NCI-H2107 (cell line): ENCODE results near the gene GRSF1.
"Not testable (repeated sequence)": the region's sequence is repeated elsewhere in the genome, so short reads cannot be mapped to it uniquely, and the experiment has no call there.

Experiments
- DNase-seq: peaks from one replicate; lab custom pipeline; 2025; lab: John Stamatoyannopoulos, UW

GRSF1 gene

DNA sequence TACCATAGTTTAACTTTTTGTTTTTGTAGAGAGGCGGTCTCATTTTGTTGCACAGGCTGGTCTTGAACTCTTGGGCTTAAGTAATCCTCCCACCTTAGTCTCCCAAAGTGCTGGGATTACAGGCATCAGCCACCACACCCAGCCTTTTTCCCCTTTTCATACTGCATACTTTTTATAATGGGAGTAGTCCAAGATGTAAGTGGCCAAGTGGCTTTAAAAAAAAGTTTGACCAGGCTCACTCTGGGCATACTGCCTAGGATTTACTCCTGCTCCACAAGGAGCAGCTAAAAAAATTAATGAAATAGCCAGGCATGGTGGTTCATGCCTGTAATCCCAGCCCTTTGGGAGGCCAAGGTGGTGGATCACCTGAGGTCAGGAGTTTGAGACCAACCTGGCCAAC lies 6.0 kb downstream of the GRSF1 start:
- no peak for DNase-seq

DNA sequence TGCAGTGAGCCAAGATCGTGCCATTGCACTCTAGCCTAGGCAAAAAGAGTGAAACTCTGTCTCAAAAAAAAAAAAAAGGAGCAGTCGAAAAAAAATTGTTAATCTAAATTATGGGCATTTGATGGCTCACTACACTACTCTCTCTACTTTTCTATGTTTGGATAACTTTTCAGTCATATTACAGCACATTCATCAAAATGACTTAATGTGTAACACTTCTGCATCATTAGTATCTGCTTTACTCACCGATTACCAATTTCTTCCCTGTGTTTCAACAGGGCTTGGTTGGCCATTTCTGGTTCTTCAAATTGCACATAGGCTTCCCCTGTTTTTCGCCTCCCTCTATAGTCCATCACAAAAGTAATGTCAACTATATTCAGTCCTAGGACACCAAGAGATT lies 8.4 kb downstream of the GRSF1 start:
- no peak for DNase-seq

DNA sequence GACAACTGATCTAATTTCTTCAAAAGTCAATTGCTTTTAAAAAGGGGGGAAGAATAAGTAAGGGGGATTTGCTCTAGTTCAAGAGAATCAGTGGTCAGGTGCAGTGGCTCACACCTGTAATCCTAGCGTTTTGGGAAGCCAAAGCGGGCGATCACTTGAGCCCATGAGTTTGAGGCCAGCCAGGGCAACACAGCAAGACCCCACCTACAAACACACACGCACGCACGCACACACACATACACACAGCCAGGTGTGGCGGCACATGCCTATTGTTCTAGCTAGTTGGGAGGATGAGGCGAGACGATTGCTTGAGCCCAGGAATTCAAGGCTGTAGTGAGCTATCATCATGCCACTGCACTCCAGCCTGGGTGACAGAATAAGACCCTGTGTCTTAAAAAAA lies 9.6 kb downstream of the GRSF1 start:
- no peak for DNase-seq

DNA sequence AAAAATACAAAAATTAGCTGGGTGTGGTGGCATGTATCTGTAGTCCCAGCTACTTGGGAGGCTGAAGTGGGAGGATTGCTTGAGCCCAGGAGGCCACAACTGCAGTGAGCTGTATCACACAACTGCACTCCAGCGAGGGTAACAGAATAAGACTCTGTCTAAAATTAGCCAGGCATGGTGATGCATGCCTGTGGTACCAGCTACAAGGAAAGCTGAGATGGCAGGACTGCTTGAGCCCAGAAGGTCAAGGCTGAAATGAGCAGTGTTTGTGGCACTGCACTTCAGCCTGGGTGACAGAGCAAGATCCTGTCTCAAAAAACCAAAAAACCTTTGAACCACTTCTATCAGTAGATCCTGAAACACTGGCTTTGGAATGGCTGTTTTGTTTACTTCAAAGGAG lies 10.2 kb downstream of the GRSF1 start:
- no peak for DNase-seq

DNA sequence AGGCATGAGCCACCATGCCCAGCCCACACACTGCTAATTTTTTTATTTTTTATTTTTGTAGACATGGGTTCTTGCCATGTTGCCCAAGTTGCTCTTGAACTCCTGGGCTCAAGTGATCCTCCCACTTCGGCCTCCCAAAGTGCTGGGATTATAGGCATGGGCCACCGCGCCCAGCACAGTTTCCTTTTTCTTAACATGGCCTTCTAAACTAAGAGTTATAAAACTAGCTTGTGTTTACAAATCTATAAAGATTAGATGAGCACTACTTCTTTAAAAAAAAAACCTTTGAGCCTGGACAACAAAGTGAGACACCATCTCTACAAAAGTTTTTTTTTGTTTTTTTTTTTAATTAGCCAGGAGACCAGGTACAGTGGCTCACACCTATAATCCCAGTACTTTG lies 10.7 kb downstream of the GRSF1 start:
- DNase-seq: no peak

DNA sequence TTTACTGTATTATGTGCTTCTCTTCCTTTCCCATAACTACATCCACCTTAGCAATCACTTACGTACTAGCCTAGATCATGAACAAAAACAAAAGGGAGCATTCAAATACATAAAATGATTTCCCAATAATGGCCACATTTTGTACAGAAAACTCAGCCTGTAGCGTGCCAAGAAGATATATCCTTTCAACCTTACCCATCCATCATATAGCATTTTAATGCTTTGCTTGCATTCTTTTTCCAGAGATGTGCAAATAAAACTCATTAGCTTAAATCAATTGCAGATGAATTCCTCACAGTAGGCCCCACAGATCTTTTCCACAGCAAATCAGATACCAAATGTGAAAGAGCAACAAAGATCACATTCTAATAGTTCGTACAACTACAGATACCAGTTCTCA lies 20.8 kb downstream of the GRSF1 start:
- no peak for DNase-seq

DNA sequence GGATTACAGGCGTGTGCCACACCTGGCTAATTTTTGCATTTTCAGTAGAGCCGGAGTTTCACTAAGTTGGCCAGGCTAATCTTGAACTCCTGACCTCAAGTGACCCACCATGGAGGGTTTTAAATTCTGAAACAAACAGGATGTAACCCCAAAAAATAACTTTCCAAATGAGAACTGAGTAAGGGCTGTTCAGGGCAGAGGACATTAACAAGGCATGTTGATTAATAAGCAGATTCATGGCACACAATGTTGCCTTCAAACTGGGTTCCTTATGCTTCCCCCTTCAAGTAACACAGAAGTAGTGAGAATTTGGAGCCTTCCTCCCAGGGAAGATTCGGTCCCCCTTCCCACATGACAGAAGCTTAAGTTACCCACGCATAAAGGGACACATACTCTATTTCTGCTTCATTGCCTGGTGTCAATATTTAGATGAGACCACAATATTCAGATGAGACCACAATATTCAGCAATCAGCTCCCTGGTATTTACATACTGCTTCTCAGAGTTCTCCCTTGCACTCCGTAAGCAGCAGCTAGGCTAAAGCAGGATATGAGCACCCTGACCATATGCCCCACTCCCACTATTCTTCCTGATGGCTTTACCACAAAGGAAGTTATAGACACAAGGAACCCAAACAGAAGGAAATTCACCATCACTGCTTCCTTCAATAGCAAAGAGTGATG lies 21.4 kb downstream of the GRSF1 start:
- no peak for DNase-seq

DNA sequence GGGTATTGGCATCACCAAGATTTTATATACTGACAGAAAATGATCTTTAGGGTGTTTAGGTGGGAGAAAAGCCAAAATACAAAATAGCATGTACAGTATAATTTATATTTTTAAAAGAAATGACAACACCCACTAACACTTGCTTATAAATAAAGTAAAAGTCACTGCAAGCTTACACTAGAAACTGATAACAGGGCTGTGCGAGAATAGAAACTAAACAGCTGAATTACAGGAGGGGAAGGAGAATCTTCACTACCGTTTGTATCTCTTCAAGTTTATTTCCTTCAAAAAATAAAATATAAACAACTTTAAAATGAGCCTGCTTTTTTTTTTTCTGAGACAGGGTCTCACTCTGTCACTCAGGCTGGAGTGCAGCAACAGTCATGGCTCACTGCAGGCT lies 22.8 kb downstream of the GRSF1 start:
- no peak for DNase-seq

DNA sequence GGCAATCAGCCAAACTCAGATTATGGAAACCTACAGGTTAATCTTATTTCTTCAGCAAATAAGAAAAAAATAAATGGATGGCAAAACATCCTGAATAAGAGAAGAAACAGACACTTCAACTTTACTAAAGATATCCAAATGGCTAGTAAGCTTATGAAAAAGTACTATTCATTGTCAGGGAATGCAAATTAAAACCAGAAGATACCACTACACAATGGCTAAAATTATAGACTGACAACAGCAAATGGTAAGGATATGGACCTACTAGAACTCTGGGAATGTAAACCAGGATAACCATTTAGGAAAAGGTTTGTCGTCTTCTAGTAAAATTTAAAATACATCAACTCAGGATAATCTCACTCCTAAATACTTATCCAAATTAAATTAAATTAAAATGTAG lies 24.3 kb downstream of the GRSF1 start:
- no peak for DNase-seq

DNA sequence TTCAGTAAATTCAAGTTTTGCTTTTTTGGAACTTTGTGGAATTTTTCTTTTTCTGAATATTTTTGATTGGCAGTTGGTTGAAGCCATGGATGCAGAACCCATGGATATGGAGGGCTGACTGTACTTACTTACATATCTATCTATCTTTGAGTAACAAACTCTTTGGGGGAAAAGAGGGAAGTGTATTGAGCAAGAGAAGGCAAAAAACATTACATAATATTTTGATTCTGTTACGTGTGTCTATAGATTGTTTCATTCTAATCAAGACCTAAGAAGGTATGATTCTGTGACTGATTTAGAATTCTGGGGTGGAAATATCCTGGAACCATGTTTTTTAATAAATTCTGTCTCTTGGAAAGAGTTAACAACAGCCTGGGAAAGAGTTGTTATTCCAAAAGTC lies 31.5 kb downstream of the GRSF1 start:
- DNase-seq: no peak

DNA sequence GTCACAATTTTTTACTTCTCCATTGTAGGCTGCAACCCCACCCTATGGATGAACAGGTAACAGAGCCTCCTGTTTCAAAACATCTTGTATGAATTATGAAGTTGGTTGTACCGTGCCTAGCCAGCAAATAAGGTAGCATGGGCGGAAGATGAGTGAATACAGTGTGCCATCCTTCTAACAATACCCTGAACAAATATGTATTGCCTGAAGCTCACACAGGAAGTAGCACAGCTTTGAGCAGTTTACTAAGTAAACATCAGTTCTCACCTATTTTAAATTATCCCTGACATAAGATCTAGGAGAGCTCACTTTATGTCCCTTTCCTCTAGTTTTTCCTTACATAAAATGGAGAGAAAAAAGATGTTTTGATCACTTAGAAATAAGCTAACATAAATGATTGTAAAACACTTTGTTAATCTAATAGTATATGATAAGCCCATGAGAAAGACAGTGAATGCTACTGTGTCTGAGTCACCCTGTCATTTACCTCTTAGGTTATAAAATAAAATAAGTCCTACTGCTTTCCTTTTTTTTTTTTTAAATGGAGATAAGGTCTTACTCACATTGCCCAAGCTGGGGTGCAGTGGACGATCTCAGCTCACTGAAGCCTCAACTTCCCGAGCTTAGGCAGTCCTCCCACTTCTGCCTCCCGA lies 36.6 kb downstream of the GRSF1 start:
- DNase-seq: no peak

DNA sequence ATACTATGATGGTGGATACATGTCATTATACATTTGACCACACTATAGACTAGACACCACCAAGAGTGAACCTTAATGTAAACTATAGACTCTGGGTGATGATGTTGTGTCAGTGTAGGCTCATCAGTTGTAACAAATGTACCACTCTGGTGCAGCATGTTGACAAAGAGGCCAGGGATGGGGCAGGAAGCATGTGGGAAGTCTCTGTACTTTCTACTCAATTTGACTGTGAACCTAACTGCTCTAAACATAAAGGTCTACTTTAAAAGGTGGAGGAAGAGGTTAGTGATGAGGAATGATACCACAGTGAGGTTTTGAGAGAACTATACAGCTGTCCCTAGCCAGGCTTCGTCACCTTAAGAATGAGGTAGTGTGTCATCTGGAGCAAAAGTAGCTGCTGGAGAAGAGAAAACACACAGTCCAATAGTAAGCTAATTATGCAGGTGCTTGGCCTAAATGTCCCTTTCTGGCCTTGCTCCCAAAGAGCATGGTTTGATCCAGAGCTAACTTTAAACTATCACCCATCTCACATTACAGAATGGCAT lies 38.4 kb downstream of the GRSF1 start:
- no peak for DNase-seq

DNA sequence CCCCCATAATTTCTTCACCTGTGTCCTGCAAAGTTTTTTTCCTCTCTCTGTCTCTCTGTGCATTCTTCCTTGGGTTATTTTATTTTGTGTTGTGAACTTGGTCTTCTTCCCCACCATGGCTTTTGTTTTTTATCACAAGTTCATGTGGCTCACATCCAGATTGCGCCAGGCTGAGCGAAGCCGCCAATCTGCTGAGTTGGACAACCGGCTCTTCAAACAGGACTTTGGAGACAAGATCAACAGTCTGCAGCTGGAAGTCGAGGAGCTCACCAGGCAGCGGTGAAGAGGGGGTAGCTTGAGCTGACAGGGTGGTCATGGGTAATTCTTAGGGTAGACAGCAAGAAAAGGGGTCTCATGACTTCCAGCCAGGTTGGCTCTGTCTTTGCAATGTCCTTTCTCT lies 46.1 kb downstream of the GRSF1 start:
- DNase-seq: no peak

DNA sequence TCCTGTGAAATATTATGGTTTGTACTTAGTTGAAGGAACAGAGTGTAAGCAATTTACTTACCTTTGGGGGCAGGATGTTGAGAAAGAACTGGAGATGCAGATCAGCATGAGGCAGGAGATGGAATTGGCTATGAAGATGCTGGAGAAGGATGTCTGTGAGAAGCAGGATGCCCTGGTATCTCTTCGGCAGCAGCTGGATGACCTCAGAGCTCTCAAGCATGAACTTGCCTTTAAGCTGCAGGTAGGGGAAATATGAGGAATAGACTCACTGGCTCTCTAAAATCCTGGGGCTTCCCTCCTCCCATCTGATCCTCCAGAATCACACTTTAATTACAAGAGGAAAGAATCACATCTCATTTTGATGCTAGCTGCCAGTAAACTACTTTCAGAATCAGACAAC lies 51.0 kb downstream of the GRSF1 start:
- no peak for DNase-seq

DNA sequence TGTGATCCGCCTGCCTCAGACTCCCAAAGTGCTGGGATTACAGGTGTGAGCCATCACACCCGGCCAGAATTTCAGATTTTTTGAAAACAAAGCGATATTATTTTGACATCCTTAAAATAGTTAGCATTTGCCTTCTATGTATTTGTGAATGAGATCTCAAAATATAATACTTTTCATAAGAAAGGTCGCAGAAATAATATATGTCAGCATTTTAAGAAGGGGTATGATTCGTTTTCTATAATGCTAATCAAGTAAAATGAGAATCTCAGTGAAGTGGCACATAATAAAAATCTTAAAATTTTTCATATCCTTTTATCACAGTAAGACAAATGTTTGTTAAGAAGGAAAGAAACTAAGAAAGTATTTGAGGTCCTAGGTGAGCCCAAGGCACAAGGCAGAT lies 52.2 kb downstream of the GRSF1 start:
- no peak for DNase-seq

DNA sequence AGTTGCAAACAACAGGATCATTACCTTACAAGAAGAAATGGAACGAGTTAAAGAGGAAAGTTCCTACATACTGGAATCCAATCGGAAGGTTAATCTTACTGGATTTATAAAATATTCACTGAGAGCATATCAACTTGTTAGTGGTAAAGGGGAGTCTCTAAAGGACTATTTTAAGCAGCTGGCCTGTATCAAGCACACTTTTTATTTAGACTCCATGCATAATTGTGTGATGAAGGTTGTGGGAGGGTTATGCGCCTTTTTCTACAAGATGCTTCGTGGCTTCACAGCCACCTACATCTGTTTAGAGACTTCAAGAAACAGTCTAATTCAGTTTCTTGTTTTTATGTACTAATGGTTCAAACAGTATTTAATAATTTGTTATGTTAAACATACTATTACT lies 56.6 kb downstream of the GRSF1 start:
- DNase-seq: no peak

DNA sequence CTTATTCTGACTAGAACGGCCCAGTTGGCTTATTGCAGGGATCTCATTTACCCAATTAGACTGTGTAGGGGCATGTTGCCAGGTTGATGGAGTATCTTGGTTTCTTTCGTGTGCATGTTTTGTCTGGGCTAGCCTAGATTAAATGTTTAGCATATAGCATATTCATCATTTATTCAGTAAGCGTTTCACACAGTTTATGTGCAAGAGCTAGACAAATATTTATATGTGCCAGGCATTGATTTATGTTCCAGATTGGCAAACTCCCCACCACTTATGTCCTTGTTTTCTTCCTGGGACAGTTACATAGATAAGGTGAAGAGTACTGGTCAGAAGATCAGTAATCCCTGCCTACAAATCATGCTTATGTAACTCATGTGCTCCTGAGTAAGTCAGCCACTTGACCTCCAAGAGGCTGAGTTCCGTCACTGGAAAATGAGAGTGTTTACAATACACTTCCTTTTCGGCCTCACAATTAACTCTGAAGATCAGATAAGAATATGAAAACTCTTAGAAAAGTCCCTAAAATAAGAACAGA lies 60.7 kb downstream of the GRSF1 start:
- no peak for DNase-seq

DNA sequence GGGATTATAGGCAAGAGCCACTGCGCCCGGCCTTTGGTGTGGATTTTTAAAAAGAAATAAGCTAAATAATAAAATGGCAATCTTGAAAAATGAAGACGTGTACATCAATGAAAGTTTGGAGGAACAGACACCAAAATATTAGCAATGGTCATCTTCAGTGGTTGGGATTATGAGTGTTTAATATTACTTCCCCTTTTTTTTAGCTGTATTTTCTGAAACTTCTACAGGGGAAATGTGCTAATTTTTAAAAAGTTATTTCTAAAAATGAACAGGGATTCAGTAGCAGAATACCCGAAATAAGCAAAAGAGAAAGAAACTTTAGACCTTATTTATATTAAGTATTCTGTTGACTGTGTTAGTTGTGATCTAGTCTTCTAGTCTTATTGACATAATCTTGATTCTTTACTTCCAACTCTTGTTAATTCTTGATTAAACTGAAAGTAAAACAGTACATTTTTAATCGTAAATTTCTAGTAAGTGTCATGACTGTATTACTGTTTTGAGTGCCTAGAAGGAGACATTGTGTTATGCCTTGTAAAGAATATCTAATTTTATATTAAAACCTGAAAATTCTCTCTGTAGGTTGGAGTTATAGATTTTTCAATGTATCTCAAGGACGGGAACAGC lies 66.6 kb downstream of the GRSF1 start:
- no peak for DNase-seq

DNA sequence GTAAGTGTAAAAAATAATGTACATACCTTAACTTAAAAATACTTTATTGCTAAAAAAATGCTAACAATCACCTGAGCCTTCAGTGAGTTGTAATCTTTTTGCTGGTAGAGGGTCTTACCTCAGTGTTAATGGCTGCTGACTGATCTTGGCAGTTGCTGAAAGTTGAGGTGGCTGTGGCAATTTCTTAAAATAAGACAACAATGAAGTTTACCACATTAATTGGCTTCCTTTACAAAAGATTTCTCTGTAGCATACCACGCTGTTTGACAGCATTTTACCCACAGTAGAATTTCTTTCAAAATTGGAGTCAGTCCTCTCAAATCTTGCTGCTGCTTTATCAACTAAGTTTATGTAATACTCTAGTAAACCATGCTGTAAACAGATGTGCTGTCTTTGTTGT lies 70.3 kb downstream of the GRSF1 start:
- not testable (repeated sequence) for DNase-seq

DNA sequence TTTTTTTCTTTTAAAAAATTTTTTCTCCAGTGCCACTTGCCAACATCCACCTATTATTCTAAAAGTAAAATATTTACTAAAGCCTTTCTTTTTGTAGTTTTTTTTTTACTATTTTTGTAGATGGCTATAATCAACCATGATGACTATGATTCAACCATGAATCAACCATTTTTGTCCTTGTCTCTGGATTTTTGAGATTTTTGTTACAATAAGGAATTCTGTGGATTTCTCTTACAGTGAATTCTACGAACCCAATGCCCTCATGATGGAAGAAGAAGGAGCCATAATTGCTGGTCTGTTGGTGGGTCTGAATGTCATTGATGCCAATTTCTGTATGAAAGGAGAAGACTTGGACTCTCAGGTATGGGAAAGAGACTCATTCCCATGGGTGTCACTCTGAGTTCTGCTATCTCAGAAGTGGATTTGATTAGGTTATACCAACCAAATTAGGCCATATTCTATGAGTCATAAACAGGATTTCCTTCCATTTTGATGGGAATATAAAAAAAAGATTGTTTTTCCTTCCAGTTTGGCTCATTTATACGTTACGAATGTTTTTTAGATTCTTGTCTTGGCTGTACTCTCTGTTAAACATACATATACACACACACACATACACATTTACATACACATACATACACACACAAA lies 71.3 kb downstream of the GRSF1 start:
- DNase-seq: no peak
